Endodermal cell (in vitro differentiated cells): ENCODE results near the gene GTF2A1. TPM values are rescaled to one million over a fixed set of nuclear protein-coding genes. Genes with fewer than 3 reads are reported as not detected.
"Not testable (repeated sequence)": the region's sequence is repeated elsewhere in the genome, so short reads cannot be mapped to it uniquely, and the experiment has no call there.

Experiments used
- DNase-seq: peaks from one replicate; pipeline ENCODE4 v3.0.0-alpha.2; 2017
- H3K27ac ChIP-seq: 2 replicates; pipeline ENCODE4 v1.5.1; 2013; ENCODE audit warnings: mild to moderate bottlenecking, low read depth, low read length, moderate library complexity
- H3K27me3 ChIP-seq: 2 replicates; pipeline ENCODE4 v1.6.1; 2013; ENCODE audit warnings: mild to moderate bottlenecking, low read length, moderate library complexity; ENCODE audit not compliant: insufficient read depth, control insufficient read depth, poor library complexity, severe bottlenecking
- H3K36me3 ChIP-seq: 2 replicates; pipeline ENCODE4 v1.7.0; 2013; ENCODE audit warnings: mild to moderate bottlenecking, low read length, moderate library complexity; ENCODE audit not compliant: control insufficient read depth, insufficient read depth
- H3K4me1 ChIP-seq: one replicate; pipeline ENCODE4 v1.7.0; 2013; ENCODE audit warnings: low read length; ENCODE audit not compliant: control insufficient read depth, insufficient read depth
- H3K4me3 ChIP-seq: 2 replicates; pipeline ENCODE4 v1.5.1; 2013; ENCODE audit warnings: mild to moderate bottlenecking, low read length, moderate library complexity
- H3K9ac ChIP-seq: 2 replicates; pipeline ENCODE4 v1.6.1; 2013; ENCODE audit warnings: mild to moderate bottlenecking, low read length, moderate library complexity; ENCODE audit not compliant: poor library complexity, severe bottlenecking; ENCODE audit errors: extremely low read depth
- H3K9me3 ChIP-seq: 2 replicates; pipeline ENCODE4 v1.6.1; 2013; ENCODE audit warnings: mild to moderate bottlenecking, low read length, moderate library complexity; ENCODE audit not compliant: control insufficient read depth
- H3K27ac Mint-ChIP-seq: 2 replicates; pipeline ENCODE4 v1.8.0; 2020; ENCODE audit warnings: mixed read lengths
- H3K27me3 Mint-ChIP-seq: 2 replicates; pipeline ENCODE4 v1.8.0; 2021; ENCODE audit warnings: mild to moderate bottlenecking, mixed read lengths; ENCODE audit not compliant: insufficient read depth
- H3K36me3 Mint-ChIP-seq: 2 replicates; pipeline ENCODE4 v1.8.0; 2020; ENCODE audit warnings: low read depth, mixed read lengths
- H3K4me1 Mint-ChIP-seq: 2 replicates; pipeline ENCODE4 v1.8.0; 2020; ENCODE audit warnings: mixed read lengths
- H3K4me3 Mint-ChIP-seq: 2 replicates; pipeline ENCODE4 v1.8.0; 2020; ENCODE audit warnings: mild to moderate bottlenecking, moderate library complexity, mixed read lengths
- H3K9me3 Mint-ChIP-seq: 2 replicates; pipeline ENCODE4 v1.8.0; 2020; ENCODE audit warnings: mild to moderate bottlenecking, mixed read lengths
- CTCF ChIP-seq: fragments of 200-600 bp; sonication (generic); conservative IDR thresholded peaks from 2 replicates; pipeline ENCODE4 v1.5.0; 2021; ENCODE audit warnings: antibody characterized with exemption, mild to moderate bottlenecking
- WGBS, 2 experiments: methylation state at CpG; one replicate each; pipeline versions ENCODE4 v1.1.5 to v1.1.7; 2013; ENCODE audit warnings: missing lambda C conversion rate in 2 of 2, mixed read lengths in 1 of 2; ENCODE audit not compliant: insufficient coverage in 1 of 2, insufficient read length in 1 of 2; 5-methylcytosine and 5-hydroxymethylcytosine counted together
- total RNA-seq, 2 donors: library from RNA; stranded (reverse); fragmentation: NEBNext Ultra II Directional in 1 of 2; extraction: Animal tissue kit (Norgen Biotek cat#: 25700) in 1 of 2; gene quantifications; 2 replicates in 1 of 2; 3 replicates in 1 of 2; pipeline ENCODE4 v1.2.1, GENCODE V29; 2021

Gene GTF2A1
- total RNA-seq, 2 donors from 2014 or later, result 34.3 to 34.4 TPM

DNA sequence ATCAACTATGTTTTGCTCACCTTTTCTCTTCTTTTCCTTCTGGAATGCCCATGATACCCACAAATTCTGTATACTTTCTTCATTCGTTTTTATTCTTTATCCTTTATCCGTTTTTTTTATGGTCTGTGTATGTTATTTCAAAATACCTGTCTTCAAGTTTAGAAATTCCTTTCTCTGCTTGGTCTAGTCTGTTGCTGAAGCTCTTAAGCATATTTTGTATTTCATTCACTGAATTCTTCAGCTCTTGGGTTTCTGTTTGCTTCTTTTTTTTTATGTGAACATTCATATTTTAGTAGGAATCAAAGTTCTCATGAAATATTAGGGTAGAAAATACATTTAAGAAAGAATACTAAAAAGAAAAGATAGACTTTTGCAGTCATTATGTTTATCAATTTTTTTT lies 22.7 kb upstream of the GTF2A1 start:
- Mint-ChIP-seq H3K9me3 (peaks cover 36% of the 10 kb centered on the region), H3K27me3 (no peaks in the 10 kb centered on the region), H3K27ac (no peak overlapping the region), H3K4me3 (no peak overlapping the region), H3K36me3 (peaks cover 6% of the 10 kb centered on the region), H3K4me1 (no peaks in the 10 kb centered on the region)
- DNase-seq, result no peak
- Histone ChIP-seq H3K9me3 (peaks cover 18% of the 10 kb centered on the region), H3K4me3 (no peak overlapping the region), H3K27me3 (no peaks in the 10 kb centered on the region), H3K27ac (no peak overlapping the region), H3K9ac (no peak overlapping the region), H3K36me3 (no peaks in the 10 kb centered on the region), H3K4me1 (no peaks in the 10 kb centered on the region)
- TF ChIP-seq CTCF, result no peak
- WGBS, 2 experiments, result 83% methylated on average over 1 of the region's 2 CpGs; no CpG with 5 or more reads in 1 of the 2 experiments

DNA sequence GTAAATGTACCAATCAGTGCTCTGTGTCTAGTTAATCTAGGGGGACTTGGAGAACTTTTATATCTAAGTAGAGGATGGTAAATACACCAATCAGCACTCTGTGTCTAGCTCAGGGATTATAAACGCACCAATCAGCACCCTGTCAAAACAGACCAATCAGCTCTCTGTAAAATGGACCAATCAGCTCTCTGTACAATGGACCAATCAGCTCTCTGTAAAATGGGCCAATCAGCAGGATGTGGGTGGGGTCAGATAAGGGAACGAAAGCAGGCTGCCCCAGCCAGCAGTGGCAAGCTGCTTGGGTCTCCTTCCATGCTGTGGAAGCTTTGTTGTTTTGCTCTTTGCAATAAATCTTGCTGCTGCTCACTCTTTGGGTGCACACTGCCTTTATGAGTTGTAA lies 16.1 kb upstream of the GTF2A1 start:
- not testable (repeated sequence) for H3K27ac Mint-ChIP-seq, H3K4me1 ChIP-seq, H3K9ac ChIP-seq, DNase-seq, H3K27me3 Mint-ChIP-seq, H3K4me3 ChIP-seq, H3K4me3 Mint-ChIP-seq, H3K27ac ChIP-seq, H3K9me3 ChIP-seq, H3K36me3 Mint-ChIP-seq, H3K27me3 ChIP-seq, H3K36me3 ChIP-seq, H3K4me1 Mint-ChIP-seq
- 91% methylated on average over 1 of the region's 2 CpGs; no CpG with 5 or more reads in 1 of the 2 experiments for WGBS, 2 experiments
- peaks cover 14% of the 10 kb centered on the region for H3K9me3 Mint-ChIP-seq

- H3K36me3 Mint-ChIP-seq, result peaks cover 2% of the 10 kb centered on the region
- H3K4me3 ChIP-seq, result no peak overlapping the region
- H3K4me1 ChIP-seq, result no peaks in the 10 kb centered on the region
- H3K36me3 ChIP-seq, result no peaks in the 10 kb centered on the region
- no peaks in the 10 kb centered on the region for H3K27me3 ChIP-seq
- peaks cover 7% of the 10 kb centered on the region for H3K4me1 Mint-ChIP-seq
- no peak overlapping the region for H3K4me3 Mint-ChIP-seq
- no peak for DNase-seq
- H3K9ac ChIP-seq, result no peak overlapping the region
- no peak overlapping the region for H3K27ac ChIP-seq
- TF ChIP-seq CTCF, result no peak
- H3K27me3 Mint-ChIP-seq, result no peaks in the 10 kb centered on the region
- peaks cover 14% of the 10 kb centered on the region for H3K9me3 Mint-ChIP-seq
- no peaks in the 10 kb centered on the region for H3K9me3 ChIP-seq
- H3K27ac Mint-ChIP-seq, result no peak overlapping the region
- 92 to 100% methylated on average over 7 to 20 of the region's 20 CpGs for WGBS, 2 experiments
These were observed 15.4 kb upstream of the GTF2A1 start for GRCh38 chr14:81236138-81236537.

- 75 to 89% methylated on average over 2 of the region's 2 CpGs for WGBS, 2 experiments
- Mint-ChIP-seq H3K9me3 (peaks cover 14% of the 10 kb centered on the region), H3K27me3 (no peaks in the 10 kb centered on the region), H3K4me1 (peaks cover 7% of the 10 kb centered on the region), H3K36me3 (peaks cover 2% of the 10 kb centered on the region), H3K27ac (no peak overlapping the region), H3K4me3 (no peak overlapping the region)
- no peak for DNase-seq
- H3K36me3 ChIP-seq, result no peaks in the 10 kb centered on the region
- H3K4me3 ChIP-seq, result no peak overlapping the region
- H3K27me3 ChIP-seq, result no peaks in the 10 kb centered on the region
- H3K9me3 ChIP-seq, result peaks cover 5% of the 10 kb centered on the region
- H3K4me1 ChIP-seq, result no peaks in the 10 kb centered on the region
- no peak overlapping the region for H3K9ac ChIP-seq
- no peak for TF ChIP-seq CTCF
- no peak overlapping the region for H3K27ac ChIP-seq
These were observed 14.3 kb upstream of the GTF2A1 start for GRCh38 chr14:81235096-81235495.
